Duodenal mucosa (tissue), 2 donors: ENCODE measurements around the gene MAGI1.

ENCODE experiments used
- H3K27ac ChIP-seq: one replicate; pipeline ENCODE4 v1.7.0; 2013; ENCODE audit warnings: low read depth, low read length
- H3K27me3 ChIP-seq, 2 donors: one replicate each; pipeline ENCODE4 v1.7.0; 2013; ENCODE audit warnings: low read length in 2 of 2, control low read depth in 1 of 2; ENCODE audit not compliant: insufficient read depth in 2 of 2, control insufficient read depth in 1 of 2
- H3K36me3 ChIP-seq, 2 donors: one replicate each; pipeline ENCODE4 v1.7.0; 2013; ENCODE audit warnings: low read length in 2 of 2, control low read depth in 1 of 2; ENCODE audit not compliant: insufficient read depth in 2 of 2, control insufficient read depth in 1 of 2
- H3K4me1 ChIP-seq, 2 donors: one replicate each; pipeline ENCODE4 v1.7.0; 2013; ENCODE audit warnings: low read length in 2 of 2, control low read depth in 1 of 2; ENCODE audit not compliant: insufficient read depth in 2 of 2, control insufficient read depth in 1 of 2
- H3K4me3 ChIP-seq, 2 donors: one replicate each; pipeline ENCODE4 v1.7.0; 2013; ENCODE audit warnings: low read length in 2 of 2, low read depth in 1 of 2
- H3K9ac ChIP-seq, 2 donors: one replicate each; pipeline ENCODE4 v1.7.0; 2013; ENCODE audit warnings: low read length in 2 of 2, low read depth in 1 of 2
- H3K9me3 ChIP-seq, 2 donors: one replicate each; pipeline ENCODE4 v1.7.0; 2013; ENCODE audit warnings: low read length in 2 of 2, control low read depth in 1 of 2; ENCODE audit not compliant: control insufficient read depth in 1 of 2

The MAGI1 gene

DNA sequence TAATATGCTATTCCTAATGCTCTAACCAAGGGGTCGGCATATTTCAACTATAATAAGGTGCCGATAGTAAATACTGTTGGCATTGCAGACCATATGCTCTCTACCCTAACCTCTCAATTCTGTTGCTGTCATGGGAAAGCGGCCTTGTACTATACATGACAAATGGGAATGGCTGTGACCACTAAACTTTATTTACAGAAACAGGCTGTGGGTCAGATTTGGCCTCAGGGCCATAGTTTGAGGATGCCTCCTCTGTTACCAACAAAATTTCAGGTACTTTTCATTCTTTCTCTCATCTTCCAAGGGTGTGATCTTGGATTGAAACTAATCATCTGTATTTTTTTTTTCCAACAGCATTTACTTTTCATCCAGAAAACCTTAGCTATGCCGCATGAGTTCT, 242.0 kb downstream of the MAGI1 start:
- Histone ChIP-seq H3K27me3 (no peaks in the 10 kb centered on the region), H3K9ac (no peak overlapping the region), H3K4me1 (no peaks in the 10 kb centered on the region), H3K36me3 (no peaks in the 10 kb centered on the region), H3K9me3 (no peaks in the 10 kb centered on the region), H3K4me3 (no peak overlapping the region), H3K27ac (no peak overlapping the region)

DNA sequence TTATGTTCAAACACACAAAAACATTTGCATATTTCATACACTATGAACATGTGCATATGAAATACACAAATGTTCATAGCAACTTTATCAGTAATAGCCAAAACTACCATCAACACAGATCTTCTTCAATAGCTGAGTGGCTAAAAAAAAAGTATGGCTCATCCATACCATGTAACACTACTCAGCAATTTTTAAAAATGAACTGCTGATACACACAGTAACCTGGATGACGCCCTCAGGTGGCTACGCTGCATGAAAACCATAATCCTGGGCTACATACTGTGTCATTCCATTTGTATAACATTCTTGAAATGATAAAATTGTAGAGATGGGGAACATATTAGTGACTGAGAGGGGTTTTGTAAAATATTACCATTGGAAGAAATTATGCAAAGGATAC, 243.6 kb downstream of the MAGI1 start:
- Histone ChIP-seq H3K27me3 (no peaks in the 10 kb centered on the region), H3K36me3 (no peaks in the 10 kb centered on the region), H3K9ac (no peak overlapping the region), H3K4me1 (no peaks in the 10 kb centered on the region), H3K27ac (no peak overlapping the region), H3K9me3 (no peaks in the 10 kb centered on the region), H3K4me3 (no peak overlapping the region)

DNA sequence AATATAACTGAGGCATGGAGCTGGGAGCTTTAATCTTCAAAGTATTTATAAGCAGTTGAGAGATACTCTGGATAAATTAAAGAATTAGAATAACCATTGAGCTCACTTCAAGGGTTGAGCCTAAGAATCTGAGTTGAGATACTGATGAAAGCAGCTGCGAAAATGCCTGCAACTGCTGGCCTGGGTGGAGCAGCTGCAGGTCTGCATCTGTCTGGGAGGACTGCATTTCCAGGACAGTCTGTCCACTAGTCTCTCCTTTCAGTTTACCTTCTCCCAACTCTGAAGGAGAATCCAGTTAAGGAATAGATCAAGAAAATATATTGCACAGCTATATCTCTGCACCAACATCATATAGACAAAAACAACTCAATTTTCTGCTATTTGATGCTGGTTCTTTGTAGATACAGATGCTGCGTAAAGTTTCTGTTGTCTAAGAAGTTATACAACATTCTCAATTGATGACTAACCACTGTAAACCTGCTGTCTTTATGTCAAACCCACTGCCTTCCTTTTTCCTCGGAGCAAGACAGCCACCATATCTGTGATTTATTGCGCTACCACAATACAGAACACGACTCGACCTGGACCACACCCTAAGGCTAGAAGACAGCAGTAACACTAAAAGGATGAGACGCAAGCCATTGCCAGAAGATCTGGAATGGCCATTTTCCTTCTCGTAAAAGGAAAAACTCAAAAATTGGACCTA, 245.1 kb downstream of the MAGI1 start:
- Histone ChIP-seq H3K4me3 (no peak overlapping the region), H3K27me3 (no peaks in the 10 kb centered on the region), H3K4me1 (no peaks in the 10 kb centered on the region), H3K27ac (no peak overlapping the region), H3K9me3 (no peaks in the 10 kb centered on the region), H3K36me3 (no peaks in the 10 kb centered on the region), H3K9ac (no peak overlapping the region)

DNA sequence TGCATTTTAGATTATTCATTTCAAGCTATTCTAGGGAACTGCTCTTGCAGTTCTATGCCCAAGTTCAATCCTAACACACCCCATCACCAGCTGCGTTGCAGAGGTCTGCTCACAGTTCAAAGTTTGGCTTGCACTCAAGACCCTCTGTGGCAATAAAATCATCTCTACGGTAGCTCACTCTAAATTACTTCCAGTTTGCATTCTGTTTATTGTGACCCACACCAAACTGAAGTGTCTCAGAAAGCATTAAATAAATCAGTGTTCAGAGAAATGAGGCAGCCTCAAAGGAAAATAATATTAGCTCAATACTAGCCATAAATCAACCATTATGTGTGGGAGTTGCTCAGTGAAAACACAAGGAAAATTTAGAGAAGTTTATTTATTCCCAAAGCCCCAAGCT, 250.3 kb downstream of the MAGI1 start:
- H3K4me1 ChIP-seq, result peaks cover 0 to 3% of the 10 kb centered on the region in 2 donors
- H3K27me3 ChIP-seq, result no peaks in the 10 kb centered on the region
- H3K27ac ChIP-seq, result no peak overlapping the region
- no peak overlapping the region for H3K4me3 ChIP-seq
- no peak overlapping the region for H3K9ac ChIP-seq
- H3K36me3 ChIP-seq, result no peaks in the 10 kb centered on the region
- H3K9me3 ChIP-seq, result no peaks in the 10 kb centered on the region

DNA sequence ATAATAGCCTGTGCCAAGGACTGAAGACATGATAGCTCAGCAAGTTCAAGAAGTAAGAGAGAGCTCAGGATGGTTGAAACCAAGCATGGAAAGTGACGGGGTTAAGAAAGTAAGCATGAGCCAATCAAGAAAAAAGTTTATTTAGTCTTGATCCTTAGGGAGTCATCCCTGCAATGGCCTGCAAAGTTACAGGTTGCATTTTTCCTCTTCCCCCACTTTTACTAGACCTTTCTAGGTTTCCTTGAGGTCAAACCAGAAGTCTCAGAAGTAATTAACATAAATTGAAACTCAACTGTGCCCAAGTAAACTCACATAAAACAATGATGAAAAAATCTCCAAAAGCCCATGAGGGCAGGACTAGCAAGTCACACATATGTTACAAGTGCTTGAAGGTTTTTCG, 250.9 kb downstream of the MAGI1 start:
- no peak overlapping the region for H3K27ac ChIP-seq
- no peaks in the 10 kb centered on the region for H3K36me3 ChIP-seq
- no peaks in the 10 kb centered on the region for H3K27me3 ChIP-seq
- H3K4me1 ChIP-seq, result peaks cover 0 to 3% of the 10 kb centered on the region in 2 donors
- no peak overlapping the region for H3K9ac ChIP-seq
- H3K9me3 ChIP-seq, result no peaks in the 10 kb centered on the region
- no peak overlapping the region for H3K4me3 ChIP-seq

DNA sequence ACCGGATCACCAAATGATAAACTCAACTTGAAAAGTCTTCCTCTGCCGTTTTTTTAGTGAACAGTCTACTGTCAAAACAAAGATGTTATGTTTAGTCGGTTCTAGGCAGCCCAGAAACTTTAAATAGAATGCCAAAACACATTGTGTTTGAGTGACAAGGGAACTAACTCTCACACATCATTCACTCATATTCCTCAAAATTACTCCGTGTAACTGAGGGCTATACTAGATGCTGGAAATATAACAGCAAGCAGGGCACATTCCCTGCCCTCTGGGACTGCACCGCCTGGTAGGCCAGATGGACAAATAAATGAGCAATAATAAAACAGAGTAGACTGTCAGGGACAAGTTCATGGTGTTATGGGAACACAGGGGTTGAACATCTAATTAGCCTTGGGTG, 251.4 kb downstream of the MAGI1 start:
- H3K9me3 ChIP-seq, result no peaks in the 10 kb centered on the region
- H3K27me3 ChIP-seq, result no peaks in the 10 kb centered on the region
- peaks cover under 1 to 3% of the 10 kb centered on the region in 2 donors for H3K4me1 ChIP-seq
- H3K27ac ChIP-seq, result no peak overlapping the region
- no peak overlapping the region for H3K9ac ChIP-seq
- no peak overlapping the region for H3K4me3 ChIP-seq
- H3K36me3 ChIP-seq, result no peaks in the 10 kb centered on the region

DNA sequence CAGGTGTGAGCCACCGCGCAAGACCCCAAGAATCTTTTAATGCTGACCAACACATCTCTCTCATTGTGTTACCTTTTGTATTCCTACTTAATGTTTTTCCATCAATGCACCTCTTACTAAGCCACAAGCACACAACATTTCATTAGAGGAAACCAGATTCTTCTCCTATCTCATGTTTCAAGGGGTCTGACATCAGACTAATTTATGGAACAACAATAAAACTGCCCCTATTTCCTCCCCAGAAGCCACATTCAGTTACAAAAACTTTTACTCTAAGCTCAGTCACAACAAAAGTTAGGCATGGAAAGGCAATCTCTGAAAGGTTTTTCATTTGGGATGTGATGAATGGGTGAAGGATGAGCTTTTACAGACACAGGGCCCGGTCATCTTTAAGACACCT, 251.8 kb downstream of the MAGI1 start:
- Histone ChIP-seq H3K9ac (no peak overlapping the region), H3K27me3 (no peaks in the 10 kb centered on the region), H3K36me3 (no peaks in the 10 kb centered on the region), H3K27ac (no peak overlapping the region), H3K9me3 (no peaks in the 10 kb centered on the region), H3K4me3 (no peak overlapping the region), H3K4me1 (peaks cover 3 to 5% of the 10 kb centered on the region in 2 donors)

DNA sequence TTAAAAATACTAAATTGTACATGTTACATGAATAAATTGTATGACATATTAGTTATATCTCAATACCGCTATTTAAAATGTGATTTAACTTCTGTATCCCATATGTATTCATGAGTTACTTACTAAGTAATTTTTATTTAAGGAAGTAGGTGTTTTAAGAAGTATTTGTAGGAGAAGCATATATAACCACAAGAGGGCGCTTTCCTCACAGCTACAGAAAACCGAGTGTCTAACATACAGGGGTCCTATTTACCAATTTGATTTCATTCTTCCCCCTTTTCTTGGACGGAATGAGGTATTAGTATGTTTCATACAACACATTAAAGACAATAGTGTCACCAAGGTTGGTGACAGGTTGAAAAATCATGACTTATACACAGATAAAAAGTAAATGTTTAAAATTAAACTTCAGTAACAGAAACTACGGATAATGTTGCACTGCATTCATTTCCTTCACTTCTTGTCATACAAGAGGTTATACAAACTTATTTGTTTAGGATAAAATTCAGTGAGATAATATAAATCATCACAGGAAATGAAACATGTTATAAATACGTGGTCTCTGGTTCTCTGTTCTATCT, 253.6 kb downstream of the MAGI1 start:
- no peak overlapping the region for H3K27ac ChIP-seq
- H3K4me1 ChIP-seq, result peaks cover 3 to 6% of the 10 kb centered on the region in 2 donors
- H3K9me3 ChIP-seq, result no peaks in the 10 kb centered on the region
- H3K27me3 ChIP-seq, result no peaks in the 10 kb centered on the region
- H3K36me3 ChIP-seq, result no peaks in the 10 kb centered on the region
- H3K4me3 ChIP-seq, result no peak overlapping the region
- H3K9ac ChIP-seq, result no peak overlapping the region

DNA sequence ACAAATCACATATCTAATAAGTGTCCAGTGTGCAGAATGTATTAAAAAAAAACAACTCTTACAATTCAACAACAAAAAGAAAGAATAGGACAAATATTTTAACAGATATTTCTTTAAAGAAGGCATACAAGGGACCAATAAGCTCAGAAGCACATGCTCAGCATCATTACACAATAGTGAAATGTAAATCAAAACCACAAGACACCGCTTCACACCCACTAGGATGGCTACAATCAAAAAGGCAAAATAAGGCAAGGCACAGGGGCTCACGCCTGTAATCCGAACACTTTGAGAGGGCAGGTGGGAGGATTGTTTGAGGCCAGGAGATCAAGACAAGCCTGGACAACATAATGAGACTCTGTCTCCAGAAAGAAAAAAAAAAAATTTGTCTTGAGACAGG, 255.6 kb downstream of the MAGI1 start:
- H3K4me1 ChIP-seq, result peaks cover under 1 to 6% of the 10 kb centered on the region in 2 donors
- no peak overlapping the region for H3K27ac ChIP-seq
- no peak overlapping the region for H3K4me3 ChIP-seq
- H3K9ac ChIP-seq, result no peak overlapping the region
- H3K36me3 ChIP-seq, result no peaks in the 10 kb centered on the region
- no peaks in the 10 kb centered on the region for H3K27me3 ChIP-seq
- no peaks in the 10 kb centered on the region for H3K9me3 ChIP-seq

DNA sequence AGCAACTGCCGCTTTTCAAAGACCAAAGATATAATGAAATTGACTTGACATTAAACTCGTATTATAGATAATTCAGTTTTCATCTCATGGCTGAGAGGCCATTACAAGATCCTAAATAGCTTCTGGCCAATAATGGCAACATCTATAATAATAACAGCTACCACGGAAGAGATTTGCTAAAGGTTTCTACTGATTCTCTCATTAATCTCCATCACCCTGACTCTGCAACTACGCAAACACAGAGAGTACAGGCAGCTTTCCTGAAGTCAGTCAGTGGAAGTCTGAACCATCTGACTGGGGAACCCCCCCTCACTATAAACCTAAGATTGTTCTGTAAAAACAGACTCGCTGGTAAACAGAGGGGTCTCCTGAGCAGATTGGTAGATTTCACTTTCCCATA, 257.1 kb downstream of the MAGI1 start:
- Histone ChIP-seq H3K27me3 (no peaks in the 10 kb centered on the region), H3K36me3 (no peaks in the 10 kb centered on the region), H3K27ac (no peak overlapping the region), H3K4me3 (no peak overlapping the region), H3K9me3 (no peaks in the 10 kb centered on the region), H3K9ac (no peak overlapping the region), H3K4me1 (peaks cover 0 to 6% of the 10 kb centered on the region in 2 donors)
